ENCODE measurements around the gene EPS8L3.

GRCh38 chr1:109792056-109792831, 28.5 kb upstream of the EPS8L3 start:
- TF ChIP-seq POLR2AphosphoS5 (IDR thresholded peaks at IDR 0.05): no peak
- TF ChIP-seq CTCF (IDR thresholded peaks at IDR 0.05): no peak

Measured in suprapubic skin (tissue), 3 donors.